Omental fat pad (tissue), 4 donors: ENCODE results near the gene IL13. TPM values are rescaled to one million over a fixed set of nuclear protein-coding genes. Genes with fewer than 3 reads are reported as not detected.

ENCODE experiments used
- ATAC-seq: fragments of 150-250 bp; one replicate; pipeline ENCODE4 v1.9.1; 2016; ENCODE audit warnings: mild to moderate bottlenecking, moderate library complexity; ENCODE audit not compliant: low FRiP score
- DNase-seq: peaks from one replicate; pipeline ENCODE4 v3.0.0-alpha.2; 2019; ENCODE audit warnings: low spot score
- total RNA-seq, 4 donors: library from RNA; depleted of rRNA; stranded (reverse); fragments of >200 nt; gene quantifications; one replicate each; pipeline ENCODE4 v1.1.0, GENCODE V29; 2016
- TF ChIP-seq, protein P1 (sequence below), 3 donors: fragments of 450-650 bp; IDR thresholded peaks; one replicate each; pipeline ENCODE4 v1.5.1; 2016 to 2017; ENCODE audit warnings: antibody characterized with exemption in 3 of 3, mild to moderate bottlenecking in 3 of 3, moderate library complexity in 2 of 3

IL13 gene
- total RNA-seq, 4 donors from 2014 or later: 0.24 to 1.1 TPM; not detected in 2

- ATAC-seq (no peak), DNase-seq (no peak)
- TF ChIP-seq, protein P1, sequence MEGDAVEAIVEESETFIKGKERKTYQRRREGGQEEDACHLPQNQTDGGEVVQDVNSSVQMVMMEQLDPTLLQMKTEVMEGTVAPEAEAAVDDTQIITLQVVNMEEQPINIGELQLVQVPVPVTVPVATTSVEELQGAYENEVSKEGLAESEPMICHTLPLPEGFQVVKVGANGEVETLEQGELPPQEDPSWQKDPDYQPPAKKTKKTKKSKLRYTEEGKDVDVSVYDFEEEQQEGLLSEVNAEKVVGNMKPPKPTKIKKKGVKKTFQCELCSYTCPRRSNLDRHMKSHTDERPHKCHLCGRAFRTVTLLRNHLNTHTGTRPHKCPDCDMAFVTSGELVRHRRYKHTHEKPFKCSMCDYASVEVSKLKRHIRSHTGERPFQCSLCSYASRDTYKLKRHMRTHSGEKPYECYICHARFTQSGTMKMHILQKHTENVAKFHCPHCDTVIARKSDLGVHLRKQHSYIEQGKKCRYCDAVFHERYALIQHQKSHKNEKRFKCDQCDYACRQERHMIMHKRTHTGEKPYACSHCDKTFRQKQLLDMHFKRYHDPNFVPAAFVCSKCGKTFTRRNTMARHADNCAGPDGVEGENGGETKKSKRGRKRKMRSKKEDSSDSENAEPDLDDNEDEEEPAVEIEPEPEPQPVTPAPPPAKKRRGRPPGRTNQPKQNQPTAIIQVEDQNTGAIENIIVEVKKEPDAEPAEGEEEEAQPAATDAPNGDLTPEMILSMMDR (IDR thresholded peaks at IDR 0.05): no peak
Measured at GRCh38 chr5:132673488-132673887, 15.5 kb downstream of the IL13 start.

DNA sequence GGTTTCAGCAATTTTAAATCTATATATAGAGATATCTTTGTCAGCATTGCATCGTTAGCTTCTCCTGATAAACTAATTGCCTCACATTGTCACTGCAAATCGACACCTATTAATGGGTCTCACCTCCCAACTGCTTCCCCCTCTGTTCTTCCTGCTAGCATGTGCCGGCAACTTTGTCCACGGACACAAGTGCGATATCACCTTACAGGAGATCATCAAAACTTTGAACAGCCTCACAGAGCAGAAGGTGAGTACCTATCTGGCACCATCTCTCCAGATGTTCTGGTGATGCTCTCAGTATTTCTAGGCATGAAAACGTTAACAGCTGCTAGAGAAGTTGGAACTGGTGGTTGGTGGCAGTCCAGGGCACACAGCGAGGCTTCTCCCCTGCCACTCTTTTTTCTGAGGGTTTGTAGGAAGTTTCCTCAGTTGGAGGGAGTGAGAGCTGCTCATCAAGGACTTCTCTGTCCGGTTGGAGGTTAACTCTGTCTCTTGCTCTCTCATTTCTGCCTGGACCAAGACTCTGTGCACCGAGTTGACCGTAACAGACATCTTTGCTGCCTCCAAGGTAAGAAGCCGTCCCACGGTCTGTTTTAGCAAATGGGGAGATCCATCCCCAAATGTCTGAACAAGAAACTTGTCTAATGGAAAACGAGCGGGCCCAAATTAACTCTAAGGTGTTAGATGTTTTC lies 16.1 kb downstream of the IL13 start, which contains the start of gene IL4:
TSS of gene IL4 (plus strand) at position 51 of the 692 bp plus-strand sequence. CDS start at position 113, 62 bp downstream.
- ATAC-seq: no peak
- TF ChIP-seq, protein P1 (IDR thresholded peaks at IDR 0.05): no peak
- no peak for DNase-seq

- DNase-seq (no peak), ATAC-seq (peak; percentile 75)
- TF ChIP-seq, protein P1 (IDR thresholded peaks at IDR 0.05): no peak
Measured at GRCh38 chr5:132674671-132675506, 16.9 kb downstream of the IL13 start.

GRCh38 chr5:132675936-132676689 lies 18.1 kb downstream of the IL13 start:
- TF ChIP-seq, protein P1 (IDR thresholded peaks at IDR 0.05): no peak
- no peak for ATAC-seq
- no peak for DNase-seq

DNA sequence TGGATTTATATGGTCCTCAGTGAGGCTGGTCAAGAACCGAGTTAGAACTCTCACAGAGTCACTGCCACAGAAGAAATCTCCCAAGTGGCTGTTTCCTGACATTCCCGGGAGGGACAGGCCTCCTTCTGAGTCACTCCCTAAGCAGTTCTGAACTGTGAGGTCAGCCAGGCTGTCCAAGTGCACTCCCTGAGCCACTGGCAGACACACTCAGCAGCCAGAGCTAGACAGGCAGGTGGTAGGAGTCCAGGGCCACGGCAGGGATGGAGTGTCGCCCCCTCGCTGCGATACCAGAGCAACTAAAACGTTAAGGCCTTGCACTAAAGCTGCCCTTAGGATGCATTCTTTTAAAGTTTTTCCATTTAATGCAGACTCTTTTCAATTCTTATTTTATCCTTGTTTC lies 19.2 kb downstream of the IL13 start:
- ATAC-seq (peak; percentile 69), DNase-seq (no peak)
- TF ChIP-seq, protein P1 (IDR thresholded peaks at IDR 0.05): no peak

GRCh38 chr5:132677682-132678400 lies 19.9 kb downstream of the IL13 start:
- DNase-seq: no peak
- TF ChIP-seq, protein P1 (IDR thresholded peaks at IDR 0.05): no peak
- no peak for ATAC-seq
